GM20000 (cell line): ENCODE results near the gene CTBP1.

Experiments
- DNase-seq: peaks from one replicate; pipeline ENCODE4 v3.0.0; 2012; ENCODE audit warnings: low spot score
- TF ChIP-seq, protein P1 (sequence below): IDR thresholded peaks from 2 replicates; pipeline ENCODE4 v1.5.1; 2012; ENCODE audit warnings: mild to moderate bottlenecking, control low read depth; ENCODE audit errors: extremely low read depth, missing control alignments

Gene CTBP1

DNA sequence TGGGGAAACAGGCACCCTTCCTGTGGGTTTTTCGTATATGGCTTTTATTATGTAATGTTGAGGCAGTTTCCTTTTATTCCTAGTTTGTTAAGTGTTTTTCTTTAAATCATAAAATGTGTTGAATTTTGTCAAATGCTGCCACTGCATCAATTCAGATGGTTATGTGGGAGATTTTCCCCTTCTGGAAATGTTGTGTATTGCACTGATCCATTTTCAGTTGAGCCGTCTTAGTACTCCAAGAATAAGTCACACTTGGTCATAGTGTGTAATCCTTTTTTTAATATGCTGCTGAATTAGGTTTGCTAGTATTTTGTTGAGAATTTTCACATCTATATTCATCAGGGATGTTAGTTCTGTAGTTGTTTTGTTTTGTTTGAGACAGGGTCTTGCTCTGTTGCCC, 9.5 kb upstream of the CTBP1 start:
- TF ChIP-seq, protein P1, sequence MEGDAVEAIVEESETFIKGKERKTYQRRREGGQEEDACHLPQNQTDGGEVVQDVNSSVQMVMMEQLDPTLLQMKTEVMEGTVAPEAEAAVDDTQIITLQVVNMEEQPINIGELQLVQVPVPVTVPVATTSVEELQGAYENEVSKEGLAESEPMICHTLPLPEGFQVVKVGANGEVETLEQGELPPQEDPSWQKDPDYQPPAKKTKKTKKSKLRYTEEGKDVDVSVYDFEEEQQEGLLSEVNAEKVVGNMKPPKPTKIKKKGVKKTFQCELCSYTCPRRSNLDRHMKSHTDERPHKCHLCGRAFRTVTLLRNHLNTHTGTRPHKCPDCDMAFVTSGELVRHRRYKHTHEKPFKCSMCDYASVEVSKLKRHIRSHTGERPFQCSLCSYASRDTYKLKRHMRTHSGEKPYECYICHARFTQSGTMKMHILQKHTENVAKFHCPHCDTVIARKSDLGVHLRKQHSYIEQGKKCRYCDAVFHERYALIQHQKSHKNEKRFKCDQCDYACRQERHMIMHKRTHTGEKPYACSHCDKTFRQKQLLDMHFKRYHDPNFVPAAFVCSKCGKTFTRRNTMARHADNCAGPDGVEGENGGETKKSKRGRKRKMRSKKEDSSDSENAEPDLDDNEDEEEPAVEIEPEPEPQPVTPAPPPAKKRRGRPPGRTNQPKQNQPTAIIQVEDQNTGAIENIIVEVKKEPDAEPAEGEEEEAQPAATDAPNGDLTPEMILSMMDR, result no peak
- DNase-seq, result no peak

DNA sequence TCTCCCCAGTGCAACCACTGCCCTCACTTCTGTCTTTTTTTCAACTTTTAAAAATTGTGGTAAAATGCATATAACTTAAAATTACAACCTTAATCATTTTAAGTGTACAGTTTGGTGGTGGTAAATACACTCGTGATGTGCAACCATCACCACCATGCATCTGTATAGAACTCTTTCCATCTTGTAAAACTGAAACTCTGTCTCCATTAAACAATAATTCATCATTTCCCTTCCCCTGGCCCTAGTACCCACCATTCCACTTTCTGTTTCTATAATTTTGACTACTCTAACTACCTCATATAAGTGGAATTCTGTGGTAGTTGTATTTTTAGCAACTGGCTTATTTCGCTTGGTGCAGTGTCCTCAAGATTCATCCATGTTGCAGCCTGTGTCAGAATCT, 6.8 kb upstream of the CTBP1 start:
- DNase-seq, result no peak
- TF ChIP-seq, protein P1, result no peak

DNA sequence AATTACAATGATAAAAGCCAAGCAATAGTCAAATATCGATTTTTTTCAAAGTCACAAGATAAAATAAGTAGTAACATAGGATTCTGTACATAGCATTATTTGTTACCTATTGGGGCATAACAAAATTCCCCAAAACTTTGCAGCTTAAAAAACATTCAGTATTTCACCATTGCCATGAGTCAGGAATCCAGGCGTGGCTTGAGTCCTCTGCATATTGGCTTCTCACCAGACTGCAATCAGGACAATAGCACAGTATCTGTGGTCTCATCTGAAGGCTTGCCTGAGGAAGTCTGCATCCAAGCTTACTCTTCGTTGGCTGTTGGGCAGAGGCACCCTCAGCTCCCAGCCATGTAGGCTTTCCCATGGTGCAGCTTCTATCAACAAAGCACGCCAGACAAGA, 6.2 kb upstream of the CTBP1 start:
- DNase-seq, result no peak
- TF ChIP-seq, protein P1, result no peak

DNA sequence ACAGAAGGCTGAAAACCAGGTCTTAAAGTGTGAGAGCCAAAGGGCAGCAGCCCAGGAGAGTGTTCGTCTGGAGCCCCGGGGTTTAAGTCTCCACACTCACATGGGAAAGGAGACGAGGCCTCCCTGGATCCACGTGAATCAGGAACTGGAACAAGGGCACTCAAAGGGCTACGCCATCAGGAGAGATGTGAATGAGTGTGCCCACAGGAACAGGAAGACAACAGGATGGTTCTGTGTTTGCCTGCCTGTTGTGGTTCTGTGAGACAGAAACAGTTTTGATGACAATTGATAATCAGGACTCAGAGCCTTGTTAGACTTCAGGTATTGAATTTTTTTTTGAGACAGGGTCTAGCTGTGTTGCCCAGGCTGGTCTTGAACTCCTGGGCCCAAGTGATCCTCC, 4.9 kb upstream of the CTBP1 start:
- TF ChIP-seq, protein P1, result no peak

DNA sequence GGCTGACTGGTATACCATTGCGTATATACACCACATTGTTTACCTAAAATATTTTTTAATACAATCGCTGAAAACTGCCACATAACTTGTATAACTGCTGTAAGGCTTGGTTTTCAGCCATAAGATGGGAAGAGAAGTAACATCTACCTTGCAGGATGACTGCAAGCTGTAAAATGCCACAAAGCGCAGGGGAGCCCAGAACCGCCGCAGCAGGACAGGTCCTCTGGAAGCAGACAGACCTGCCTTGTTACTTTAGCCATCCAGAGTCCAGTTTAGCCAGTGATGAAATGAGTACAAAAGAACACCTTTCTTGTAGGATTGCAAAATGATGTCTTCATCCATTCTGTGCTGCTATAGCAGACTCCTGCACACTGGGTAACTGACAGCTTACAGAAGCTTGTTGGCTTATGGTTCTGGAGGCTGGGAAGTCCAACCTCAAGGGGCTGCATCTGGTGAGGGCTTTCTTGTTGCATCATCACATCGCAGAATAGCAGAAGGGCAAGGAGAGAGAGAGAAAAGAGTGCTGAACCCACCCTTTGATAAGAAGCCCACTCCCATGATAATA, 4.1 kb upstream of the CTBP1 start:
- DNase-seq, result no peak
- TF ChIP-seq, protein P1, result no peak

More for the DNA sequence above, 4.9 kb upstream of the CTBP1 start:
- DNase-seq, result no peak

DNA sequence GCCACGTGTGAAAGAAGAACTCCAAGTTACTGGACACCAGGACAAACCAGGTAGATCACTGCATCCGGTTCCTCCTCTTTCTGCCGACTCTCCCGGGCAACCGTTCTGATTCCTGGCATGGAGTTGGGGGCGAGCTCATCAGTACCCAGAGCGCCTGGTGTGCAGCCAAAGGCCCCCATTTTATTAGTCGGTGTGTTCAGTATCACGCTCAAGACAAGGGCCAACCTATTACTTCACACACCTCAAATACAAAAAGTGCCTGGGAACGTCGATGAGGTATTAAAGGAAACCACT, 2.8 kb upstream of the CTBP1 start:
- TF ChIP-seq, protein P1, result no peak
- no peak for DNase-seq

DNA sequence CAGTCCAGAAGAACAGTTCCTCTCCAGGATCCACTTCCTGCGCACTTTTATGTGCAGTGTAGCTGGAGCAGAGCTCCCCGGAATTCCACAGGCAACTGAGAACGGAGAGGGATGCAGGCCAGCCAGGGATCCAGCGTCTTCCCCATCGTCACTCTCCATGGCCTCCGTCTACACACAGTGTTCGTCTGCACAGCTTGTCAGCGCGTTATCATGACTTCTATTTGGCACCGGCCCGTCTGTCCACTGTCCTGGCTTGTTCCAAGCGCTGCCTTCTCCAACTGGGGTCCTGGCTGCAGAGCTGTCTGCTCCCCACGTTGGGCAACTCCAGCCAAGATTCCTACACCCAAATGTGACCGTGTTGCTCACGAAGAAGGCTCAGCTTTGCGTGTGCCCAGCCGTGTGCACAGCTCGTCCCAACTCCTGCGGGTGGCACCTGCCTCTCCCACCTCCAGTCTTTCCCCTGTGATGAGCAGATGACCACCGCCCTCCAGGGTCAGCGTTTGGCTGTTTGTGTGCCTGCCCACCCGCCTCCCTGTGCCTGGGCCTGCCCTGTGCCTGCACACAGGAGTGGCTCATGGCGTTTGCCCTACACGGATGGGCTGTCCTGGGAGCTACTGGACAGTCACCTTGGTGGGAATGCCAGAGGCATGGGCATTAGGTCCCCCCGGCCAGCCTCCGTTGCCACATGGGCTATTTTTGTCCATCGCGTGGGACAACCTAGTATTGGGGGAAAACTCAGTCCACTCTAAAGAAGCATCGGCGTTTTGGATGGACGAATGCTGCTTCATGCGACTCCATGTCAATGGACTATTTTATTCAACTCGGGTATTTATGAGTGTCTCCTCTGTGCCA, 2.2 kb upstream of the CTBP1 start:
- TF ChIP-seq, protein P1, result no peak
- DNase-seq, result no peak
